GM21390 (cell line): Measurements from ENCODE around the gene FAM124A.

Experiments used
- ATAC-seq: cut with Tn5 transposase; IDR thresholded peaks from one replicate; pipeline ENCODE4 v1.9.1; 2021; ENCODE audit not compliant: unreplicated experiment

FAM124A gene

GRCh38 chr13:51240178-51240577 is 18.0 kb downstream of the FAM124A start:
- ATAC-seq, result no peak

DNA sequence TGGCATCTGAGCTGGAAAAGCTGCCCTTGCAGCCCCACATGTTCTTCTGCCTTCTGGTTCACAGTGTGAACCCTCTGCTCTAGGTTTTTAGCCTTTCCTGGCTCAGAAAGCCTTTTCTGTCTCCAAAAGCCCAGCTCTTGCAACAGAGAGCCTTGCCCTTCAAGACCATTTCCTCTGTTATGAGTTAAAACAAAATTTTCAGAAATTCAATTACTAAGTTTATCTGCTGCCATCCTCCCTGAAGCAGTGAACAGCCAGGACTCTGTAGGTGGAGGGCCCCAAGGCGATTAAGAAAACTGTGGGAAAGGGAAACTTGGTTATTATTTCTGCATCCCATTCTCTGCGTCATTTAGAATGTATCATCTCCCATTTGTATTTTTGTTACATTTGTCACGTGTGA is 18.8 kb downstream of the FAM124A start:
- ATAC-seq, result no peak

- no peak for ATAC-seq
These were observed 19.5 kb downstream of the FAM124A start for GRCh38 chr13:51241720-51242119.

DNA sequence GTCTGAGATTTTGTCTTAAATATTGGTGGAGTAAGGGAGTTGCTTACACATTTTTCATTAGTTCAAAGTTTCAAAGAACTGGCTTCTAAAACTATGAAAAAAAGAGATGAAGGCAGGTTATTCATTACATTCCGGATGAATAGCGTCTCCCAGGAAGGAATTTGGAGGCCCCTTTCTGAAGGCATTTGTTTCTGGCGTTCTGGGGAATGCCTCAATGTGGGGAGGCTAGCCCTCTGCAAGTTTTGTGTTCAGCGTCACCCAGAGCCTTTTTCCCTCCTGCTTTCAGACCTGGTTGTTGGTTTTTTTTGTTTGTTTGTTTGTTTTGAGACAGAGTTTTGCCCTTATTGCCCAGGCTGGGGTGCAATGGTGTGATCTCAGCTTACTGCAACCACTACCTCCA is 21.0 kb downstream of the FAM124A start:
- no peak for ATAC-seq

DNA sequence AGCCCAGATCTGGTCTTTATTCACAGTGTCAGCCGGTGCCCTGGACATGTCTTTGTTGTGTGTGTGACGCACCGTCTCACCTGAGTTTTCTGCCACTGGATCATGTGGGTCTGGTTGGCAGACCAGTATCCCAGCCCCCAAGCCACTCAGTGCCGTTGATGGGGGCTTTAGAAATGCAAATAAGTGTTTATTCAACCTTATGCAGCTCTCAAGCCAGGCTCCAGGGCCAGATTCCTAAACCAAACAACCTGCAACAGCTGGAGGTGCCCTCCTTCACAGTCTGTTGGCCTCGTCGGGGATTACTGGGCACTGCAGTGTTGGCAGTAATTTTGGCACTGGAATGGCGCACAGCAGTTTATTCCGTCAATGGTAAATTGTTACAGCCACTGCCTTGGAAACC is 21.6 kb downstream of the FAM124A start:
- ATAC-seq, result no peak

- ATAC-seq, result no peak
These were observed 22.6 kb downstream of the FAM124A start for GRCh38 chr13:51244637-51245405.

GRCh38 chr13:51245583-51245982 is 23.4 kb downstream of the FAM124A start:
- ATAC-seq, result no peak

DNA sequence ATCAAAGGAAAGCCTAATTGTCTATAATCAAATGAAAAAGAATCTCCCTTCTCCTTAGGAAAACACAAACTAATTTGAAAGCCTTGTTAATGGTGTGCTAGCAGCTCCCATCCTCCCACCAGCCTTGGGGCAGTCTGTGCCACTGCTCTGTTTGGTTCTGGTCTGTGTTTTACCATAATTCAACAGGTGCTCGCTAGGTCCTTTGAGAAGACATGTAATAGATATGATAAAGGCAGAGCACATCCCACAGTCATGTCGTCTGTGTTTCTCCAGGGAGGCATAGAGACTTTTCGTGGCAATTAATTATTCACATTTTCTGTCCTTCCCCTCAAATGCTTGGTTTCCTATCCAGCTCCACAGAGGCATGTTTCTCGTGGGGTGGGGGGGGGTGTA is 23.8 kb downstream of the FAM124A start:
- ATAC-seq, result no peak

GRCh38 chr13:51246418-51247277 is 24.4 kb downstream of the FAM124A start:
- ATAC-seq, result no peak

DNA sequence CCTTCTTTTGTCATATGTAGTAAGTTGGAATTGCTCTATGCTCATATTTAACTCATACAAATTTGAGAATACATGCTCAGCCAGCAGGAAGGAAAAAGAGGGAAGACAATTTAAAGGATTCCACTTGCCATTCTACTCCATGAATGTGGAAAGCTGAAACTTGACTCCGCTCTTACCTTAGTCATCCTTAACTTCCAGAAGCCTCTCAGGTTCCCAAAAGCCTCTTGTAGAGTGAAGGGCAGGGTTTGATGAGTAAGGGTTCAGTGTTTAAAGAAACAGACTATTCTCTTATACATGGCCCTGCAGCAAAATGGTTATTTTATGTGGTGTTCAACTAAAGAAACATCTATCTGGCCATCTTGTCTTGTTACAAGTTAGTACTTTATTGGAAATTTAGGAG is 27.1 kb downstream of the FAM124A start:
- no peak for ATAC-seq

DNA sequence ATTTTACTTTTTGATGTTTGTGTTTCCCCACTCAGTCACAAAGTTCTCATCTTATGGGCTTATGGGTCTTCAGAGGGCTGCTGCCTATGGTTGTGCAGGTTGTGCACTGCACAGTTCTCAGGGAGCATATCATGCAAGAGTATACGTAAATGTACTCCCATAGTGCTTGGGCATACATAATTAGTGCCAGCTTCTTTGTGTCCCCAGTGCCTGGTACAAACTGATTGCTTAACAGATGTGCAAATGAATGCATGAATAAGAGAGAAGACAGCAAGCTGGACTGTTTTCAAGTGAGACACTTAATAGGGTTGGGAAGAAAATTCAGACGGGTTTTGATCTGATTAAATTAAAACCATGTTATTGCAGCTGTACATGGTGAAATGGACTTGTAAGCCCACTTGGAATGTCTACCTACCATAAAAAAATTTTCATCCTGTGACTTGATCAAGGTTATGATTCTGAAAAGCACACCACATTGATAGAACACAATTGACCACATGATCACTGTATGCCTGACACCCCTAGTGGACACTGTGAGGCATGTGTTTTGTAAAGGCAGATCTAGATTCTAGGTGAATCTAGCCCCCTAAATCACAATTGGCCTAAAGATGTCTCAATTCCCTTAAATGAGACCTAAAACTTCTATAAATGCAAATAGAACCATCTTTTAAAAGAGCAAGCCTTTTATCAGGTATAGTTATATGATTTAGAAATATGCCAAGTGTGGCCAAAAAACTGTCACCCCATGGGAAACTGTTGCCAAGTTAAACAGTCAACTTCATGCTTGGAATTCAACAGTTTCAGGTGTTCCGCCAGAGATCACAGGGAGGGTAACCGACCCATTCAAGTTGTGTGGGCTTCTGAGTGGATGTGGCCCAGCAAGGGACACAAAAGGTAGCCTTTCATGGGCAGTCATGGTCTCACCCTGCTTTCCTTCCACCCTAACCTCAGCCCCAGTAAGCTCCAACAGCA is 27.9 kb downstream of the FAM124A start:
- no peak for ATAC-seq

DNA sequence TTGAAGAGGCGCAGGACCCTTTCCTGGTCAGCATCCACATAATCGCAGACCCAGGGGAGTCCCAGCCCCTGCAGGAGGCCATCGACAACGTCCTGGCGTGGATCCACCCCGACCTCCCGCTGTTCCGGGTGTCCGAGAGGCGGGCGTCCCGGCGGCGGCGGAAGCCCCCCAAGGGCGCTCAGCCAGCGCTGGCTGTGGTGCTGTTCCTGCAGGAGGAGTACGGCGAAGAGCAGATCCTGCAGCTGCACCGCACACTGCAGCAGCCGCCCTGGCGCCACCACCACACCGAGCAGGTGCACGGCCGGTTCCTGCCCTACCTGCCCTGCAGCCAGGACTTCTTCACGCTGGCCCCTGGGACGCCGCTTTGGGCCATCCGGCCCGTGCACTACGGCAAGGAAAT is 29.3 kb downstream of the FAM124A start:
- no peak for ATAC-seq

DNA sequence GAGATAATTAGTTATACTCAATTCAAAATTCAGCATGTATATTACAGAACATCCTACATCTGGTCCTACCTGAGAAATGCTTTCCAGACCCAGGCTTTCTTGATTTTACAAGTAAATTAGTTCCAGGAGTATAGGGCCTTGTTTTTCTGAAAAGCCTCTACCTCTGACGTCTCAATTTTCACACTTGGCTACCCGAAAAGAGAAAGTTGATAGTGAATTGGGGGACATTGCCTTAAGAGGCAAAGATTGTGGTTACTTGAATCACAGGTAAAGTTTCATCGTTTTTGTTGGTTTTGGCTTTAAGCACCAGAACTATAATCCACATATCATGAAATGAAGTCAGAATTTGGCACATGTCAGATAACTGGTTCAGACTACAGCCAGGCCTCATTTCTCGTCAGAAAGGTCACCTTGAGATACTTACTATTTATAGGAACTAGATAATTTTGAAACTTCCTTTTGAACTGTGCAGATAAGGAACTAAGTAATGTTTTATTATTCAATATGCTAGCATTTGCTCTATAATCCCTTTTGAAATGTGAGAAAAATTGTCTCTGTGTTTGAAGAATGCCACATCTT is 30.8 kb downstream of the FAM124A start:
- ATAC-seq, result no peak

- no peak for ATAC-seq
These were observed 33.4 kb downstream of the FAM124A start for GRCh38 chr13:51255556-51255955.

DNA sequence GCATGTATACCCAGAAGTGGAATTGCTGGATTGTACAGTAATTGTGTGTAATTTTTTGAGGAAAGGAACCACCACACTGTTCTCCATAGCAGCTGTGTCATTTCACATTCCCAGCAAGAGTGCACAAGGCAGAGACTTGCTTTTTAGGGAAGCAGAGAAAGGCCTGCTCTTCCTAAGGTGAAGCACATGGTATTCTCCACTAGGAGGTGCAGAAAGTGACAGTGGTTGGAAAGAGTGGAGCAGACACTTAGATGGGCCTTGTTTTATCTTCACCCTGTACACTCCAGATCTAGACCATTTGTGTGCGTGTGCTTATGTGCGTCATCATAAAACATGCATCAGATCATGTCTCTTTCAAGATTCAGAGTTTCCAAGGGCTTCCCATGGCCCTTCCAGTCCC is 35.0 kb downstream of the FAM124A start:
- no peak for ATAC-seq

GRCh38 chr13:51258612-51259548 is 36.7 kb downstream of the FAM124A start:
- no peak for ATAC-seq

DNA sequence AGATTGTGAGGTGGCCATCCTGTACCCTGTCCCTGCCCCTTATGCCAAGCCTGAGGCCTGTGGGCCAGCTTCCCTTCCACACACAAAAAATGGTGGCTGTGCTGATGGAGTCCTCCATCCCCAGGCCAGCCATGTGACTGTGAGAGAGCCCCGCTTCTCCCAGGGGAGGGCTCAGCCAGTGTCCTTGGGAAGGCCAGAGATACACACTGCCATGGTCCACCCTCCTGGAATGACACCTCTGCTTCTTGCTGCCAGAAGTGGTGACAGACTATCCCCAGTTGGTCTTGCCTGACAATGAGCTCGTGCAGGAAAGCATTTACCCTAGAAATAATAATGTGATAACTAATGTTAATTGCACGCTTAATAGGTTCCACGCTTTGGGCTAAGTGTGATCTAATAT is 38.0 kb downstream of the FAM124A start:
- no peak for ATAC-seq

DNA sequence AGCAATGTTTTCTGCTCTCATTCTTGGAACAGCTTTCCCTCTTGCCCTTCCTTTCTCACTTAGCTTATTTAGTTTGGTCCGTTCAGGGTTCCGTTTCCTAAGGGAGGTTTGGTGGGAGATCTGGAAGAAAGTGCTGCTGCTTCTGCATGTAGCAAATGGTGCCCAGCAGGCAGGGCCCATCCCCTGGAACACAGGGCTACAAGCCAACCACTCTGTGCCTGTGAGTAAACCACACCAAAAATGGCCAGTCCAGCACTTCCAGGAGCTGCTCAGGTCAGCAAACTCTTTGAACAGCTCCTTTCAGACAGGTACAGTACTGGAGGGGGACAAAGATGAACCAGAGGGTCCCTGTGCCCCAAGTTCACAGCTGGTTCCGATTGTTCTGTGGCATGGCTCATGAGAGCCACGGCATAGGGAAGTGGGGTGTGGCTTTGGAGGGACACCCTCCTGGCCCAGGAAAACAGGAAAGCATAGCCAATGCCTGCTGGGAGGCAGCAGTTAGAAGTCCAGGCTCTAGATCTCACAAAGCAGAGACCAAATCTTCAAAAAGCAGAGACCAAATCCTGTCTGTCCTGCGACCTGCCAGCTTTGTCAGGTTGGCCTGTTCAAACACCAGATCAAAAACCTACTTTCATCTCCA is 39.5 kb downstream of the FAM124A start:
- ATAC-seq, result no peak

DNA sequence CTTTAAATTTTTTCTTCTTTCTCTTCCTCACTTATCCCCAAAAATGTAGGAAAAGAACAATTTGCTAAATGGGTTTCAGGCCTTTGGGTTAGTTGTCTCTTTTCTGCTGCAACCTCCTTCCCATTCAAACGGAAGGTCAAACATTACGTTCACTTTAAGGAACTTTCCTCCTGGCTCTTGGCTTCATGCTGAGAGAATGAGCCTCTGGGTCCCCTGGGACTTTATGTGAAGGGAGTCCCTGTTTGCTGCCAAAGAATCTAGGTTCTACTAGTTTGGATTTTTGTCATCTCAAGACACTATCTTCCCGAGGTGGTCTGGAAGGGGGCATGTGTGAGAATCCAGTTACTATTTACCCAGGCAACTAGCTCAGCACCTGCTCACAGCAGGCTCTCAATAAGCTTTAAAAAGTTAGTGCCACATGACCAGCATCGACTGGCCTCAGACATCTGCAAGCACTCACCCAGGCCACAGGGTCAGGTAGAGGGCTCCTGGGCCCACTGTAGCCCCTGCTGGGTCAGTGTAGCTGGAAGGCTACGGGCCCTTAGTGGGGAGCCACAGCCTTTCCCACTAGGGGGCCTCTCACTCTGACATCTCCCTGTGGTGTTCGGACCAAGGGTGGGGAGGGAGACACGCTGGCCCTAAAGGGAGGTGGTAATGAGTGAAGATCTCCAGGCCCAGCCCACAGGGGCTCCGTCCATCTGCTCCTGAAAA is 40.5 kb downstream of the FAM124A start:
- no peak for ATAC-seq
